HL-60/S4 treated with phorbol 12-myristate 13-acetate at 8.2 ng/mL for 4 days and 3 days (cell line): ENCODE results near the gene RNF114.

ENCODE experiments used
- in situ Hi-C: fragments of 300-500 bp; cut with MboI; formaldehyde crosslinking; loops from 2 replicates; pipeline ENCODE4 v1.15.0; 2022; ENCODE audit warnings: low sequenced_read_pairs

Gene RNF114

GRCh38 chr20:49936153-49937026 is at the start of gene RNF114:
Gene RNF114 (plus strand): TSS chr20:49936397. CDS start chr20:49936413, 16 bp downstream.
- in situ Hi-C loops = no loop called here

- in situ Hi-C loops = loop anchor here (25.0 kb wide), 1 partner anchor 549 kb away; no protein-coding TSS in a partner anchor
Measured at GRCh38 chr20:49886571-49887213, 49.5 kb upstream of the RNF114 start.

GRCh38 chr20:49887251-49888211 is 48.7 kb upstream of the RNF114 start:
- in situ Hi-C loops = loop anchor here (25.0 kb wide), 1 partner anchor 550 kb away; no protein-coding TSS in a partner anchor

GRCh38 chr20:49888212-49889000 is 47.8 kb upstream of the RNF114 start:
- in situ Hi-C loops = loop anchor here (25.0 kb wide), 1 partner anchor 551 kb away; no protein-coding TSS in a partner anchor

- in situ Hi-C loops = loop anchor here (25.0 kb wide), 1 partner anchor 552 kb away; no protein-coding TSS in a partner anchor
Measured at GRCh38 chr20:49889001-49889934, 46.9 kb upstream of the RNF114 start.

GRCh38 chr20:49889935-49890333 is 46.3 kb upstream of the RNF114 start:
- in situ Hi-C loops = loop anchor here (25.0 kb wide), 1 partner anchor 553 kb away; no protein-coding TSS in a partner anchor

GRCh38 chr20:49890471-49891361 is 45.5 kb upstream of the RNF114 start:
- in situ Hi-C loops = loop anchor here (25.0 kb wide), 1 partner anchor 553 kb away; no protein-coding TSS in a partner anchor

- in situ Hi-C loops = loop anchor here (25.0 kb wide), 1 partner anchor 554 kb away; no protein-coding TSS in a partner anchor
Measured at GRCh38 chr20:49891476-49892110, 44.6 kb upstream of the RNF114 start.

- in situ Hi-C loops = loop anchor here (25.0 kb wide), 1 partner anchor 555 kb away; no protein-coding TSS in a partner anchor
Measured at GRCh38 chr20:49892260-49892659, 43.9 kb upstream of the RNF114 start.

- in situ Hi-C loops = loop anchor here (25.0 kb wide), 1 partner anchor 556 kb away; no protein-coding TSS in a partner anchor
Measured at GRCh38 chr20:49892817-49893216, 43.4 kb upstream of the RNF114 start.

GRCh38 chr20:49893242-49894072 is 42.7 kb upstream of the RNF114 start:
- in situ Hi-C loops = loop anchor here (25.0 kb wide), 1 partner anchor 556 kb away; no protein-coding TSS in a partner anchor

- in situ Hi-C loops = loop anchor here (25.0 kb wide), 1 partner anchor 557 kb away; no protein-coding TSS in a partner anchor
Measured at GRCh38 chr20:49894073-49894470, 42.1 kb upstream of the RNF114 start.

- in situ Hi-C loops = loop anchor here (25.0 kb wide), 1 partner anchor 558 kb away; no protein-coding TSS in a partner anchor
Measured at GRCh38 chr20:49895474-49896093, 40.6 kb upstream of the RNF114 start.

GRCh38 chr20:49896204-49896603 is 40.0 kb upstream of the RNF114 start:
- in situ Hi-C loops = loop anchor here (25.0 kb wide), 1 partner anchor 559 kb away; no protein-coding TSS in a partner anchor
